ENCODE measurements around the gene TBC1D10A. TPM values are rescaled to one million over a fixed set of nuclear protein-coding genes. Genes with fewer than 3 reads are reported as not detected.

TBC1D10A gene
- total RNA-seq, 1 experiment from 2014 or later: 12.6 TPM

GRCh38 chr22:30354644-30355043 is 27.9 kb upstream of the TBC1D10A start:
- no peaks in the 10 kb centered on the region for H3K27me3 ChIP-seq (ENCODE audit: low read length)
- peaks cover 32% of the 10 kb centered on the region; the same call in 1 of the 2 replicates for H3K36me3 ChIP-seq (ENCODE audit: low read depth, low read length)
- H3K9me2 ChIP-seq (replicated peaks; ENCODE audit: low read length): no peaks in the 10 kb centered on the region
- ChIA-PET CTCF (no interaction called here), POLR2A (ENCODE audit: unreplicated experiment) (no interaction called here)
- H3F3A ChIP-seq (ENCODE audit: low read length, unreplicated experiment): no peaks in the 10 kb centered on the region
- peak overlapping the region; percentile 85 for H3K4me2 ChIP-seq (ENCODE audit: low read length)
- peaks cover 13% of the 10 kb centered on the region; the same call in 1 of the 2 replicates for H4K20me1 ChIP-seq (ENCODE audit: low read length)
- DNase-seq (no peak), ATAC-seq (no peak)
- no peak overlapping the region for H2AFZ ChIP-seq (ENCODE audit: low read length)
- H3K27ac ChIP-seq (ENCODE audit: low read length): no peak overlapping the region
- no peak overlapping the region for H3K9ac ChIP-seq (ENCODE audit: low read length)
- peak overlapping the region; percentile 97; the same call in 1 of the 2 replicates for H3K4me3 ChIP-seq (ENCODE audit: low read length)
- BruUV-seq (replicated peaks): no TSS peak
- H3K79me2 ChIP-seq (ENCODE audit: low read length): peaks cover 64% of the 10 kb centered on the region
- H3K9me3 ChIP-seq (ENCODE audit: low read length): no peaks in the 10 kb centered on the region
- intact Hi-C loops (cut with micrococcal nuclease): no loop called here
- H3K4me1 ChIP-seq (ENCODE audit: insufficient read depth, low read length): peaks cover 8% of the 10 kb centered on the region
- no peak for TF ChIP-seq EZH2 (IDR thresholded peaks at IDR 0.05; ENCODE audit: low read length, unreplicated experiment)
- TF ChIP-seq EZH2phosphoT487 (IDR thresholded peaks at IDR 0.05; ENCODE audit: borderline replicate concordance, low read length): no peak
- no peak for TF ChIP-seq CTCF (conservative IDR thresholded peaks at IDR 0.05; ENCODE audit: low read depth, low read length)

GRCh38 chr22:30351226-30351625 is 24.5 kb upstream of the TBC1D10A start:
- Histone ChIP-seq H2AFZ (ENCODE audit: low read length) (no peak overlapping the region), H4K20me1 (ENCODE audit: low read length) (peaks cover 16% of the 10 kb centered on the region; the same call in 1 of the 2 replicates), H3K4me2 (ENCODE audit: low read length) (no peak overlapping the region), H3K9ac (ENCODE audit: low read length) (no peak overlapping the region), H3K79me2 (ENCODE audit: low read length) (peaks cover 80% of the 10 kb centered on the region), H3K27ac (ENCODE audit: low read length) (no peak overlapping the region), H3F3A (ENCODE audit: low read length, unreplicated experiment) (no peaks in the 10 kb centered on the region), H3K4me1 (ENCODE audit: insufficient read depth, low read length) (peaks cover 8% of the 10 kb centered on the region), H3K36me3 (ENCODE audit: low read depth, low read length) (peaks cover 36% of the 10 kb centered on the region; the same call in 1 of the 2 replicates), H3K9me3 (ENCODE audit: low read length) (no peaks in the 10 kb centered on the region), H3K4me3 (ENCODE audit: low read length) (no peak overlapping the region), H3K27me3 (ENCODE audit: low read length) (no peaks in the 10 kb centered on the region), H3K9me2 (replicated peaks; ENCODE audit: low read length) (no peaks in the 10 kb centered on the region)
- DNase-seq: no peak
- no TSS peak for BruUV-seq (replicated peaks)
- CTCF ChIA-PET: no interaction called here
- TF ChIP-seq CTCF (conservative IDR thresholded peaks at IDR 0.05; ENCODE audit: low read depth, low read length): no peak
- POLR2A ChIA-PET (ENCODE audit: unreplicated experiment): no interaction called here
- no peak for ATAC-seq
- intact Hi-C loops (cut with micrococcal nuclease): no loop called here

GRCh38 chr22:30348809-30349208 is 22.1 kb upstream of the TBC1D10A start:
- no peak overlapping the region for H3K4me2 ChIP-seq (ENCODE audit: low read length)
- DNase-seq (no peak), ATAC-seq (no peak)
- no peaks in the 10 kb centered on the region for H3K9me3 ChIP-seq (ENCODE audit: low read length)
- H3K27ac ChIP-seq (ENCODE audit: low read length): no peak overlapping the region
- no peak overlapping the region for H3K9ac ChIP-seq (ENCODE audit: low read length)
- peaks cover 56% of the 10 kb centered on the region for H3K79me2 ChIP-seq (ENCODE audit: low read length)
- ChIA-PET POLR2A (ENCODE audit: unreplicated experiment) (interaction anchor here (0.5 kb wide), 1 partner anchor 157 kb away, joined by 3 read pairs; no protein-coding TSS in a partner anchor), CTCF (no interaction called here)
- no peaks in the 10 kb centered on the region for H3K27me3 ChIP-seq (ENCODE audit: low read length)
- 0 out of 2 replicates have a peak, but pooled peaks cover 3% of the 10 kb centered on the region for H4K20me1 ChIP-seq (ENCODE audit: low read length)
- peaks cover 54% of the 10 kb centered on the region for H3K36me3 ChIP-seq (ENCODE audit: low read depth, low read length)
- TF ChIP-seq EZH2phosphoT487 (IDR thresholded peaks at IDR 0.05; ENCODE audit: borderline replicate concordance, low read length) (no peak), EZH2 (IDR thresholded peaks at IDR 0.05; ENCODE audit: low read length, unreplicated experiment) (no peak), CTCF (conservative IDR thresholded peaks at IDR 0.05; ENCODE audit: low read depth, low read length) (no peak)
- no peak overlapping the region for H2AFZ ChIP-seq (ENCODE audit: low read length)
- H3K4me3 ChIP-seq (ENCODE audit: low read length): no peak overlapping the region
- no peaks in the 10 kb centered on the region for H3K9me2 ChIP-seq (replicated peaks; ENCODE audit: low read length)
- no TSS peak for BruUV-seq (replicated peaks)
- H3F3A ChIP-seq (ENCODE audit: low read length, unreplicated experiment): no peaks in the 10 kb centered on the region
- intact Hi-C loops (cut with micrococcal nuclease): no loop called here
- no peaks in the 10 kb centered on the region for H3K4me1 ChIP-seq (ENCODE audit: insufficient read depth, low read length)

All from PC-3 (cell line).